ENCODE results near the gene RAD18.

RAD18 gene

GRCh38 chr3:8842293-8842692, 121.0 kb downstream of the RAD18 start:
- no peak overlapping the region for H3K4me3 Mint-ChIP-seq
- H3K27me3 Mint-ChIP-seq, result no peaks in the 10 kb centered on the region

DNA sequence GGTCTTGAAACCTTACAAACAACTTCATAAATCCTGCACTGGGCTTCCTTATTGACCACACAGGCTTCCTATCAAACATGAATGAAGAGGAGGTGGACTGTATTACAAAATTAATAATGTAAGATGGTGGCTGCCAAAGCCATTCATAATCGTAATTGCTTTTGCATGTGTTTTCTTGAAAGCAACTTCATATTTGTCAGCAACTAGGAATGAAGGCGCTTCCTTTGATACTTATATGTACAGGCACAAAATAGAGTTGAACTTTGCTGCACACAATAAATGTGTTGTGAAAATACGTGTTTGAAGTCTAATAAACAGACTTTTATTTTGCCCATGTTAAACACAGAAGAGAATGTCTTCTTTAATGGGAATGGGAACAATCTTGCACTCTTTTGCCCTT, 121.8 kb downstream of the RAD18 start:
- no peak for ATAC-seq (replicated peaks)
- DNase-seq, result no peak
- Mint-ChIP-seq H3K4me3 (no peak overlapping the region), H3K27ac (no peak overlapping the region), H3K9me3 (peaks cover 0 to 2% of the 10 kb centered on the region in 2 donors), H3K27me3 (no peaks in the 10 kb centered on the region), H3K36me3 (peaks cover 3 to 8% of the 10 kb centered on the region in 2 donors), H3K4me1 (no peaks in the 10 kb centered on the region)

More at GRCh38 chr3:8842293-8842692, 121.0 kb downstream of the RAD18 start:
- H3K27ac Mint-ChIP-seq, result no peak overlapping the region
- peaks cover 0 to 2% of the 10 kb centered on the region in 2 donors for H3K9me3 Mint-ChIP-seq
- no peak for ATAC-seq (replicated peaks)
- no peaks in the 10 kb centered on the region for H3K4me1 Mint-ChIP-seq
- no peak for DNase-seq
- peaks cover 3 to 8% of the 10 kb centered on the region in 2 donors for H3K36me3 Mint-ChIP-seq

DNA sequence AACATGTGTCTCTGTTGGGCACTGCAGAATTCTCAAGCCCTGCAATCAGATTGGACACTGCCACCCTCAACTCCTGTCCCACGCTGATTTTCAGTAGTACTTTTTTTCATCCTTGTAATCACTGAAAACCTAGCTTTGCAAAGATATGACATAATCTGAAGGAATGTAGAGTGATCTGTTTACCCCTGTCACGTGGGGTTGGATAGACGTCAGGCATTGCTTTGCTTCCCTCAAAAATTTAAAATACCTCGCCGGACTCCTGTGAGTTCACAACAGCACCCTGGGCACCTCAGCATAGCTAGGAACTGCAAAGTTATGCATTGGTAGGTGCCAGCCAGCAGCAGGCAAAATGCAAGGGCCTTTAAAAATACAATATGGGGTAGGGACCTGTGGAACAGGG, 122.7 kb downstream of the RAD18 start:
- Mint-ChIP-seq H3K4me1 (no peaks in the 10 kb centered on the region), H3K4me3 (no peak overlapping the region), H3K27ac (no peak overlapping the region), H3K27me3 (no peaks in the 10 kb centered on the region), H3K36me3 (peaks cover 3 to 8% of the 10 kb centered on the region in 2 donors), H3K9me3 (peaks cover 0 to 2% of the 10 kb centered on the region in 2 donors)
- ATAC-seq (replicated peaks) (no peak), DNase-seq (no peak)

DNA sequence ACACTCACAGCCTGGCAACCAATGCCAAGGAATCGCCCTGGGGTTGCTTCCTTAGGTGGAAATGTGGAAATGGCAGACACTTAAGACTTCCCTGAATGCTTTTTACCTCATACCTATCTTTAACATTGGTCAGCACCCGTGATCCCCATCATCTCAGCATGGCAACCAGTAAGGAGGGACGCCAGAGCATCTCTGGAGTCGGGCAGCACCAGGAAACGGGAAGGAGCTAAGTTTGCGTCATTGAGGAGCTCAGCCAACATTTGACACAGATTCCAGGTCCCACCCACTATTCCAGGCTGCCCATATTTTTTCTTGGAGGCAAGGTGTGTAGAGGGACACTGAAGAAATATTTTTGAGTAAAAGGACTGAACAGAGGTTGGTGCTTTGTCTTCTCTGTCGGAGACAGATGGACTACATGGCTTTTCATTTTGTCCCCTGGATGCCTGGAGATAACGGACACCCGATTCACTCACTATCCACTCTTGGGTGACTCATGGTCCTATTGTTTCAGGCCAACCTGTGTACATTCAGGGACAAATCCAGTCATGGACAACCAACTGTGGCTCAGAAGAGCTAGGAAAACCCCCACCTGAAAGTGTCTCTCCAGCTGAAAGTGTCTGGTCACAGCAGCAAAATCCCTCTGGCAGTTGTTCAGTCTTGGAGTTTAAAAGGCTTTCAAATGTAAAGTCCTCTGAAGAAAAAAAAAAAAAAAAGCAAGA, 123.5 kb downstream of the RAD18 start:
- ATAC-seq (replicated peaks) (no peak), DNase-seq (no peak)
- Mint-ChIP-seq H3K4me1 (no peaks in the 10 kb centered on the region), H3K27me3 (no peaks in the 10 kb centered on the region), H3K27ac (peak overlapping the region; percentile 59), H3K4me3 (no peak overlapping the region), H3K9me3 (peaks cover 0 to 2% of the 10 kb centered on the region in 2 donors), H3K36me3 (peaks cover 3 to 8% of the 10 kb centered on the region in 2 donors)

DNA sequence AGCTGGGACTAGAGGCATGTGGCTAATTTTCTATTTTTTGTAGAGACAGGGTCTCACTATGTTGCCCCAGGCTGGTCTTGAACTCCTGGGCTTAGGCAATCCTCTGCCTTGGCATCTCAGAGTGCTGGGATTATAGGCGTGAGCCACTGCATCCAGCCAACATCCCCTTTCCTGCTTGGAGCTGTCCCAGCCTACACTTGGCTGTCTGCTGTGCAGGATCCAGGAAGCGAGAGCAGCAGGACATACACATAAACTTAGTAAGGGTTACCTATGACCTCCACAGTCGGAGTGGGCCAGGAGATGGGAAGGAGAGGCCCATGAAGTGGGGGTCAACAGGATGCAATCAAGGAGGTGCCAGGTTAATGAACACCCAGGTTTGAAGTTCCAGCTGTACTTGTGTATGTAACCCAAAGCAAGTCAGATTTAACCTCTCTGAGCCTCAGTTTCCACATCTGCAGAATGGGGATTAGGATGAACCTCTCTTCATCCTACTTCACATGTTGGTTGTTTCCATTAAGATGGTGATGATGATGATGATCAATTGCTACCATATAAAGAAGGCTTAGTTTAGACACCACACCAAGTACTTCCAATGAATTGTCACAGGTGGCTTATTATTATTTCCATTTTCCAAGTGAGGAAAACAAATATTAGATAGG, 124.4 kb downstream of the RAD18 start:
- no peak overlapping the region for H3K27ac Mint-ChIP-seq
- no peak overlapping the region for H3K4me3 Mint-ChIP-seq
- DNase-seq, result no peak
- H3K9me3 Mint-ChIP-seq, result peaks cover 0 to 2% of the 10 kb centered on the region in 2 donors
- peaks cover 3 to 8% of the 10 kb centered on the region in 2 donors for H3K36me3 Mint-ChIP-seq
- no peaks in the 10 kb centered on the region for H3K4me1 Mint-ChIP-seq
- no peaks in the 10 kb centered on the region for H3K27me3 Mint-ChIP-seq
- ATAC-seq (replicated peaks), result no peak

GRCh38 chr3:8838234-8838633, 125.0 kb downstream of the RAD18 start:
- peaks cover 0 to 2% of the 10 kb centered on the region in 2 donors for H3K9me3 Mint-ChIP-seq
- ATAC-seq (replicated peaks) (no peak), DNase-seq (no peak)
- no peak overlapping the region for H3K4me3 Mint-ChIP-seq
- H3K27ac Mint-ChIP-seq, result no peak overlapping the region
- peaks cover 3 to 8% of the 10 kb centered on the region in 2 donors for H3K36me3 Mint-ChIP-seq
- H3K4me1 Mint-ChIP-seq, result no peaks in the 10 kb centered on the region
- H3K27me3 Mint-ChIP-seq, result no peaks in the 10 kb centered on the region

GRCh38 chr3:8837162-8837561, 126.1 kb downstream of the RAD18 start:
- peaks cover 3 to 6% of the 10 kb centered on the region in 2 donors for H3K36me3 Mint-ChIP-seq
- ATAC-seq (replicated peaks) (no peak), DNase-seq (no peak)
- H3K27ac Mint-ChIP-seq, result no peak overlapping the region
- H3K4me3 Mint-ChIP-seq, result no peak overlapping the region
- H3K27me3 Mint-ChIP-seq, result no peaks in the 10 kb centered on the region
- H3K9me3 Mint-ChIP-seq, result peaks cover 0 to 1% of the 10 kb centered on the region in 2 donors
- no peaks in the 10 kb centered on the region for H3K4me1 Mint-ChIP-seq

- Mint-ChIP-seq H3K27ac (no peak overlapping the region), H3K9me3 (peaks cover 0 to 1% of the 10 kb centered on the region in 2 donors), H3K4me1 (no peaks in the 10 kb centered on the region), H3K27me3 (no peaks in the 10 kb centered on the region), H3K4me3 (no peak overlapping the region), H3K36me3 (peaks cover 3 to 6% of the 10 kb centered on the region in 2 donors)
- ATAC-seq (replicated peaks) (no peak), DNase-seq (no peak)
Observed at GRCh38 chr3:8836096-8836495, 127.2 kb downstream of the RAD18 start.

- no peak for ATAC-seq (replicated peaks)
Observed at GRCh38 chr3:8835385-8835784, 127.9 kb downstream of the RAD18 start.

GRCh38 chr3:8834974-8835373, 128.3 kb downstream of the RAD18 start:
- DNase-seq (no peak), ATAC-seq (replicated peaks) (no peak)
- peaks cover 0 to 1% of the 10 kb centered on the region in 2 donors for H3K9me3 Mint-ChIP-seq
- no peak overlapping the region for H3K4me3 Mint-ChIP-seq
- peaks cover 3 to 6% of the 10 kb centered on the region in 2 donors for H3K36me3 Mint-ChIP-seq
- H3K27me3 Mint-ChIP-seq, result no peaks in the 10 kb centered on the region
- no peaks in the 10 kb centered on the region for H3K4me1 Mint-ChIP-seq
- H3K27ac Mint-ChIP-seq, result no peak overlapping the region

More at GRCh38 chr3:8835385-8835784, 127.9 kb downstream of the RAD18 start:
- H3K27ac Mint-ChIP-seq, result no peak overlapping the region
- H3K27me3 Mint-ChIP-seq, result no peaks in the 10 kb centered on the region
- H3K4me3 Mint-ChIP-seq, result no peak overlapping the region
- DNase-seq, result no peak
- peaks cover 3 to 6% of the 10 kb centered on the region in 2 donors for H3K36me3 Mint-ChIP-seq
- H3K9me3 Mint-ChIP-seq, result peaks cover 0 to 1% of the 10 kb centered on the region in 2 donors
- H3K4me1 Mint-ChIP-seq, result no peaks in the 10 kb centered on the region

- no peak overlapping the region for H3K4me3 Mint-ChIP-seq
Observed at GRCh38 chr3:8827641-8828040, 135.6 kb downstream of the RAD18 start.

More at GRCh38 chr3:8827641-8828040, 135.6 kb downstream of the RAD18 start:
- ATAC-seq (replicated peaks) (no peak), DNase-seq (no peak)
- Mint-ChIP-seq H3K27ac (no peak overlapping the region), H3K4me1 (no peaks in the 10 kb centered on the region), H3K9me3 (no peaks in the 10 kb centered on the region), H3K27me3 (no peaks in the 10 kb centered on the region), H3K36me3 (peaks cover 0 to 4% of the 10 kb centered on the region in 2 donors)
